ENCODE data around the gene SEC24B.

The SEC24B gene

GRCh38 chr4:109462297-109462696 is 28.7 kb downstream of the SEC24B start:
- H3K27ac ChIP-seq (ENCODE audit: low read depth, low read length), result no peak overlapping the region
- peaks cover 74% of the 10 kb centered on the region for H3K79me2 ChIP-seq (ENCODE audit: control insufficient read depth, insufficient read depth, low read length, unreplicated experiment)
- H3K4me1 ChIP-seq (ENCODE audit: control insufficient read depth, insufficient read depth, low read length, unreplicated experiment), result peaks cover 4% of the 10 kb centered on the region
- no peak overlapping the region for H2AFZ ChIP-seq (ENCODE audit: low read length, unreplicated experiment)
- H3K27me3 ChIP-seq (ENCODE audit: insufficient read depth, low read length), result no peaks in the 10 kb centered on the region
- H3K36me3 ChIP-seq (ENCODE audit: insufficient read depth, low read length), result peaks cover 17% of the 10 kb centered on the region; the same call in 1 of the 2 replicates
- H3K4me3 ChIP-seq (ENCODE audit: low read depth, low read length), result no peak overlapping the region

- Histone ChIP-seq H3K27ac (ENCODE audit: low read depth, low read length) (no peak overlapping the region), H3K27me3 (ENCODE audit: insufficient read depth, low read length) (no peaks in the 10 kb centered on the region), H3K4me1 (ENCODE audit: control insufficient read depth, insufficient read depth, low read length, unreplicated experiment) (peaks cover 4% of the 10 kb centered on the region), H2AFZ (ENCODE audit: low read length, unreplicated experiment) (no peak overlapping the region), H3K4me3 (ENCODE audit: low read depth, low read length) (no peak overlapping the region), H3K79me2 (ENCODE audit: control insufficient read depth, insufficient read depth, low read length, unreplicated experiment) (peaks cover 70% of the 10 kb centered on the region), H3K36me3 (ENCODE audit: insufficient read depth, low read length) (peaks cover 17% of the 10 kb centered on the region; the same call in 1 of the 2 replicates)
Observed at GRCh38 chr4:109462802-109463201, 29.2 kb downstream of the SEC24B start.

- H3K4me3 ChIP-seq (ENCODE audit: low read depth, low read length), result no peak overlapping the region
- H3K27me3 ChIP-seq (ENCODE audit: insufficient read depth, low read length), result no peaks in the 10 kb centered on the region
- H3K4me1 ChIP-seq (ENCODE audit: control insufficient read depth, insufficient read depth, low read length, unreplicated experiment), result peaks cover 4% of the 10 kb centered on the region
- H3K36me3 ChIP-seq (ENCODE audit: insufficient read depth, low read length), result peaks cover 23% of the 10 kb centered on the region; the same call in 1 of the 2 replicates
- H3K79me2 ChIP-seq (ENCODE audit: control insufficient read depth, insufficient read depth, low read length, unreplicated experiment), result peaks cover 76% of the 10 kb centered on the region
- H2AFZ ChIP-seq (ENCODE audit: low read length, unreplicated experiment), result no peak overlapping the region
- no peak overlapping the region for H3K27ac ChIP-seq (ENCODE audit: low read depth, low read length)
Observed at GRCh38 chr4:109465069-109465468, 31.5 kb downstream of the SEC24B start.

- Histone ChIP-seq H3K27me3 (ENCODE audit: insufficient read depth, low read length) (no peaks in the 10 kb centered on the region), H3K27ac (ENCODE audit: low read depth, low read length) (no peak overlapping the region), H3K4me3 (ENCODE audit: low read depth, low read length) (no peak overlapping the region), H2AFZ (ENCODE audit: low read length, unreplicated experiment) (no peak overlapping the region), H3K79me2 (ENCODE audit: control insufficient read depth, insufficient read depth, low read length, unreplicated experiment) (peaks cover 79% of the 10 kb centered on the region), H3K36me3 (ENCODE audit: insufficient read depth, low read length) (peaks cover 22% of the 10 kb centered on the region), H3K4me1 (ENCODE audit: control insufficient read depth, insufficient read depth, low read length, unreplicated experiment) (peaks cover 13% of the 10 kb centered on the region)
Observed at GRCh38 chr4:109469915-109470314, 36.3 kb downstream of the SEC24B start.

GRCh38 chr4:109472343-109472761 is 38.7 kb downstream of the SEC24B start:
- H3K36me3 ChIP-seq (ENCODE audit: insufficient read depth, low read length), result peaks cover 22% of the 10 kb centered on the region
- no peak overlapping the region for H2AFZ ChIP-seq (ENCODE audit: low read length, unreplicated experiment)
- no peak overlapping the region for H3K4me3 ChIP-seq (ENCODE audit: low read depth, low read length)
- H3K27me3 ChIP-seq (ENCODE audit: insufficient read depth, low read length), result no peaks in the 10 kb centered on the region
- peaks cover 13% of the 10 kb centered on the region for H3K4me1 ChIP-seq (ENCODE audit: control insufficient read depth, insufficient read depth, low read length, unreplicated experiment)
- H3K79me2 ChIP-seq (ENCODE audit: control insufficient read depth, insufficient read depth, low read length, unreplicated experiment), result peaks cover 82% of the 10 kb centered on the region
- no peak overlapping the region for H3K27ac ChIP-seq (ENCODE audit: low read depth, low read length)

GRCh38 chr4:109473824-109474223 is 40.2 kb downstream of the SEC24B start:
- no peaks in the 10 kb centered on the region for H3K27me3 ChIP-seq (ENCODE audit: insufficient read depth, low read length)
- no peak overlapping the region for H2AFZ ChIP-seq (ENCODE audit: low read length, unreplicated experiment)
- H3K4me3 ChIP-seq (ENCODE audit: low read depth, low read length), result no peak overlapping the region
- H3K36me3 ChIP-seq (ENCODE audit: insufficient read depth, low read length), result peaks cover 15% of the 10 kb centered on the region; the same call in 1 of the 2 replicates
- H3K27ac ChIP-seq (ENCODE audit: low read depth, low read length), result no peak overlapping the region
- H3K4me1 ChIP-seq (ENCODE audit: control insufficient read depth, insufficient read depth, low read length, unreplicated experiment), result peaks cover 13% of the 10 kb centered on the region
- H3K79me2 ChIP-seq (ENCODE audit: control insufficient read depth, insufficient read depth, low read length, unreplicated experiment), result peaks cover 82% of the 10 kb centered on the region

GRCh38 chr4:109486007-109486406 is 52.4 kb downstream of the SEC24B start:
- peaks cover 16% of the 10 kb centered on the region for H3K36me3 ChIP-seq (ENCODE audit: insufficient read depth, low read length)
- H3K27me3 ChIP-seq (ENCODE audit: insufficient read depth, low read length), result no peaks in the 10 kb centered on the region
- peaks cover 43% of the 10 kb centered on the region for H3K79me2 ChIP-seq (ENCODE audit: control insufficient read depth, insufficient read depth, low read length, unreplicated experiment)
- no peaks in the 10 kb centered on the region for H3K4me1 ChIP-seq (ENCODE audit: control insufficient read depth, insufficient read depth, low read length, unreplicated experiment)
- H2AFZ ChIP-seq (ENCODE audit: low read length, unreplicated experiment), result no peak overlapping the region
- no peak overlapping the region for H3K4me3 ChIP-seq (ENCODE audit: low read depth, low read length)
- no peak overlapping the region for H3K27ac ChIP-seq (ENCODE audit: low read depth, low read length)

- H3K36me3 ChIP-seq (ENCODE audit: insufficient read depth, low read length), result peaks cover 35% of the 10 kb centered on the region
- H3K4me1 ChIP-seq (ENCODE audit: control insufficient read depth, insufficient read depth, low read length, unreplicated experiment), result no peaks in the 10 kb centered on the region
- no peak overlapping the region for H2AFZ ChIP-seq (ENCODE audit: low read length, unreplicated experiment)
- no peak overlapping the region for H3K4me3 ChIP-seq (ENCODE audit: low read depth, low read length)
- H3K27me3 ChIP-seq (ENCODE audit: insufficient read depth, low read length), result no peaks in the 10 kb centered on the region
- H3K27ac ChIP-seq (ENCODE audit: low read depth, low read length), result no peak overlapping the region
- peaks cover 4% of the 10 kb centered on the region for H3K79me2 ChIP-seq (ENCODE audit: control insufficient read depth, insufficient read depth, low read length, unreplicated experiment)
Observed at GRCh38 chr4:109494563-109494962, 60.9 kb downstream of the SEC24B start.

GRCh38 chr4:109495514-109495913 is 61.9 kb downstream of the SEC24B start:
- Histone ChIP-seq H3K79me2 (ENCODE audit: control insufficient read depth, insufficient read depth, low read length, unreplicated experiment) (peaks cover 4% of the 10 kb centered on the region), H3K4me3 (ENCODE audit: low read depth, low read length) (no peak overlapping the region), H2AFZ (ENCODE audit: low read length, unreplicated experiment) (no peak overlapping the region), H3K4me1 (ENCODE audit: control insufficient read depth, insufficient read depth, low read length, unreplicated experiment) (no peaks in the 10 kb centered on the region), H3K27me3 (ENCODE audit: insufficient read depth, low read length) (no peaks in the 10 kb centered on the region), H3K36me3 (ENCODE audit: insufficient read depth, low read length) (peaks cover 35% of the 10 kb centered on the region), H3K27ac (ENCODE audit: low read depth, low read length) (no peak overlapping the region)

- H3K4me3 ChIP-seq (ENCODE audit: low read depth, low read length), result no peak overlapping the region
- no peaks in the 10 kb centered on the region for H3K79me2 ChIP-seq (ENCODE audit: control insufficient read depth, insufficient read depth, low read length, unreplicated experiment)
- H2AFZ ChIP-seq (ENCODE audit: low read length, unreplicated experiment), result no peak overlapping the region
- H3K27ac ChIP-seq (ENCODE audit: low read depth, low read length), result no peak overlapping the region
- peaks cover 32% of the 10 kb centered on the region for H3K36me3 ChIP-seq (ENCODE audit: insufficient read depth, low read length)
- no peaks in the 10 kb centered on the region for H3K27me3 ChIP-seq (ENCODE audit: insufficient read depth, low read length)
- no peaks in the 10 kb centered on the region for H3K4me1 ChIP-seq (ENCODE audit: control insufficient read depth, insufficient read depth, low read length, unreplicated experiment)
Observed at GRCh38 chr4:109496875-109497274, 63.3 kb downstream of the SEC24B start.

- Histone ChIP-seq H3K4me3 (ENCODE audit: low read depth, low read length) (no peak overlapping the region), H3K27ac (ENCODE audit: low read depth, low read length) (no peak overlapping the region), H3K36me3 (ENCODE audit: insufficient read depth, low read length) (peaks cover 34% of the 10 kb centered on the region), H2AFZ (ENCODE audit: low read length, unreplicated experiment) (no peak overlapping the region), H3K27me3 (ENCODE audit: insufficient read depth, low read length) (no peaks in the 10 kb centered on the region), H3K4me1 (ENCODE audit: control insufficient read depth, insufficient read depth, low read length, unreplicated experiment) (no peaks in the 10 kb centered on the region), H3K79me2 (ENCODE audit: control insufficient read depth, insufficient read depth, low read length, unreplicated experiment) (no peaks in the 10 kb centered on the region)
Observed at GRCh38 chr4:109497511-109497910, 63.9 kb downstream of the SEC24B start.

All from ACC112 (cell line).